D341Med (cell line): ENCODE results near the gene SNAPC2.
"Not testable (repeated sequence)": the region's sequence is repeated elsewhere in the genome, so short reads cannot be mapped to it uniquely, and the experiment has no call there.

ENCODE experiments used
- DNase-seq: peaks from one replicate; pipeline ENCODE4 v3.0.0; 2012; ENCODE audit warnings: low spot score

The SNAPC2 gene

DNA sequence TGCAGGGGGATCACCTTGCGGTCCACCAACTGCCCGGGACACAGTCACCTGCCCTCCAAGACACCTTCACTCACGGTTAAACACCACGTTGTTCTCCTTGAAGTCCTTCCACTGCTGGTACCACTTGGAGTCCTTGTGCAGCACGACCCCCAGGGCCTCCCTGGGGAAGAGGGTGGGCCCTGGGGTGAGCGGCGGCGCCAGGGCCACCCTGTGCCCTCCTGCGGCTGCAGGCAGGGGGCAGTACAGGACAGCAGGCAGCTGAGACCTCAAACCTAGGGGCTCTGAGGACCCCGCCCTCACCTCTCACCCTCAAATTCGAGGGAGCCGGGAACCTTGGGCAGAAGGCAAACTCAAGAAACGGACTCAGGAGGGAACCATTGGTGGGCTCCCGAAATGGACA, 13.3 kb downstream of the SNAPC2 start:
- no peak for DNase-seq

DNA sequence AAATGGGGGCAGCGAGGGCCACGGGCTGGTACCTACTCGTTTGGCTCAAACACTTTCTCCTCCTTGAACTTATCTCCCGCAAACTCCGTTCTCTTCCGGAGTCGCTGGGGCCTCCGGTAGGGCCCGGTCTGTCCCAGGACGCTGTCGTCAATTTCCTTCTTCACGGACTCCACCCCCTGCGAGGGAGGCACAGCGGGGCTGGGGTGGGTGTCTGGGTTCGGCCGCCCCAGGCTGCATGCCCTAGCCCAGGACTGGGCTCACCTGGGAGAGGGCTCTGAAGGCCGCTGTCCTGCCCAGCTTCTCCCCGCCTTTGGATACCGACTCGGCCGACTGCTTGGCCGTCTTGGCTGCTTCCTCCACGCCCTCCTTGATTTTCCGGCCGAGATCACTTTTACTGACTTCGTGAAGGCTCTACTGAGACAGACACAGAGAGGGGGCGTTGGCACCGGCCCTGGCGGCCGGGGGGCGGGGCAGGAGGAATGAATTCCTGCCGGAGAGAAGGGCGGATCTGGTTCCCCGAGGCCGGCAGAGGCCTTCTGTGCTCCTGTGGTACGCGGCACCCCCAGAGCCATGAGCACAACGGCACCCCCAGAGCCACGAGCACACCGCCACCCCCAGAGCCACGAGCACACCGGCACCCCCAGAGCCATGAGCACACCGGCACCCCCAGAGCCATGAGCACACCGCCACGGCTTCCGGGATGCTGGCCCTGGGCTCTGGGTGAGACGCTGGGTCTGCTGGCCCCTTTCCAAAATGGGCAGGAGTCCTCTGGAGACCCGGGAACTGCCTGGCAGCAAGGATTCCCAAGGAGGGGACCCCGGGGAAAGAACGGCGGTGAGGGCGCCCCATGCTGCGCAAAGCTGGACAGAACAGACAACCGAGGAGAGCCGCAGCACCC, 13.9 kb downstream of the SNAPC2 start:
- DNase-seq = no peak

GRCh38 chr19:7934766-7935165, 14.6 kb downstream of the SNAPC2 start:
- DNase-seq = no peak

DNA sequence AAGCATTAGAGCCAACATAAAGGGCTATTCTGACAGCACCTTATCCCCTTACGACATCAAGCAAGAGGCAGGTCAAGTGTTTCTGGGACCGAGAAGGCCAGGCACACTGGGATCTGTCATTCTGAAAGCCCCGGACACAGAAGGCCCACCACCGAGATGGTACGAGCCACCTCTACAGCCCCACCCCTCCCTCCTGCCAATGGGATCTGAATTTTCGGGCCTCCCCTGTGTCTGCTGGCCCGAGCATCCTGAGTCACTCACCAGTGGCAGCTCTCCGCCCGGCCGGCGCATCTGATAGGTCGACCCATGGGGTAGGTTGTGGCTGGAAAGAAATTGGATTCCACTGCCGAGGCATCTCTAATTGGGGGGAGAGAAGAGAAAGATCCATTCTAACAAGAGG, 20.7 kb downstream of the SNAPC2 start:
- no peak for DNase-seq

DNA sequence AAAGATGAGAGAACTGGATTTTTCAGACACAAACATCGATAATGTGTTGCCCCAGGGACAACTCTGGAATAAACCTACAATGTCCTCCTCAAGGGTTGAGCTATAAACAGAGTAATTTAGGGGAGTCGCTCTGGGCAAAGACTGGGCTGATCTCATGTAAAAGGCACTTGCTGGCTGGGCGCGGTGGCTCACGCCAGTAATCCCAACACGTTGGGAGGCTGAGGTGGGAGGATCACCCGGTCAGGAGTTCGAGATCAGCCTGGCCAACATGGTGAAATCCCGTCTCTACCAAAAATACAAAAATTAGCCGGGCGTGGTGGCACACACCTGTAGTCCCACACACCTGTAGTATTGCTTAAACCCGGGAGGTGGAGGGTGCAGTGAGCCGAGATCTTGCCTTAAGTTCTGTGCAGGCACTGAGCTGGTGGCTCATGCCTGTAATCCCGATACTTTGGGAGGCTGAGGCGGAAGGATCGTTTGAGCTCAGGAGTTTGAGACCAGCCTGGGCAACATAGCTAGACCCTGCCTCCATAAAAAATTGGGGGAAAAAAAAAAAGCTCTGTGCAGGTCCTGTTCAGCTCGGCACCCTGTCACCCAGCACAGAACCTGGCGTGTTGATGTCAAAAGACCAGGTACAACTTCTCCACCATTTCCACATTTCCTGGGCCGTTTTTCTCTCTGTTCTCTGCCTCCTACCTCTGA, 21.9 kb downstream of the SNAPC2 start:
- no peak for DNase-seq

- no peak for DNase-seq
Observed at GRCh38 chr19:7942981-7943443, 22.9 kb downstream of the SNAPC2 start.

- DNase-seq = peak; percentile 96
Observed at GRCh38 chr19:7943444-7944176, 23.5 kb downstream of the SNAPC2 start, which contains the start of gene TIMM44. Gene TIMM44, minus strand, starts transcription at chr19:7943666. Its CDS starts 15 bp downstream, at chr19:7943651.

GRCh38 chr19:7944177-7944761, 24.1 kb downstream of the SNAPC2 start:
- peak; percentile 80 for DNase-seq

GRCh38 chr19:7947939-7948338, 27.8 kb downstream of the SNAPC2 start:
- DNase-seq = no peak

DNA sequence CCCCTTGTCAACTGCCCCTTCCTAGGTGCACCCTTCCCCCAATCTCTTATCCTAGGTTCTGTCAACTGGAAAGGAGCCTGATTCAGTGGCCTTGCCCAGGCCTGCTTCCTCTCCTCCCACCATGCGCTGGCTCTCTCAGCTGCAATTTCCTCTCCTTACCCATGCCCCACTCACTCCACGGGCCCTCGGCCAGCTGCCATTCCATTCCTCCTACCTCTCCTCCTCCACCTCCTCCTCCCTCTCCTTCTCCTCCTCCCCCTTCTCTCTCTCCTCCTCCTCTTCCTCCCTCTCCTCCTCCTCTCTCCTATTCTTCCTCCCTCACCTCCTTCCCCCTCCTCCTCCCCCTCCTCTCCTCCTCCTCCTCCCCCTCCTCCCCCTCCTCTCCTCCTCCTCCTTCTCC, 32.9 kb downstream of the SNAPC2 start:
- no peak for DNase-seq

GRCh38 chr19:7953576-7953975, 33.4 kb downstream of the SNAPC2 start:
- no peak for DNase-seq

GRCh38 chr19:7955696-7956095, 35.6 kb downstream of the SNAPC2 start:
- DNase-seq = no peak

GRCh38 chr19:7959211-7959610, 39.1 kb downstream of the SNAPC2 start:
- no peak for DNase-seq

- not testable (repeated sequence) for DNase-seq
Observed at GRCh38 chr19:7961082-7961481, 40.9 kb downstream of the SNAPC2 start.

GRCh38 chr19:7961920-7962626, 41.9 kb downstream of the SNAPC2 start:
- no peak for DNase-seq

DNA sequence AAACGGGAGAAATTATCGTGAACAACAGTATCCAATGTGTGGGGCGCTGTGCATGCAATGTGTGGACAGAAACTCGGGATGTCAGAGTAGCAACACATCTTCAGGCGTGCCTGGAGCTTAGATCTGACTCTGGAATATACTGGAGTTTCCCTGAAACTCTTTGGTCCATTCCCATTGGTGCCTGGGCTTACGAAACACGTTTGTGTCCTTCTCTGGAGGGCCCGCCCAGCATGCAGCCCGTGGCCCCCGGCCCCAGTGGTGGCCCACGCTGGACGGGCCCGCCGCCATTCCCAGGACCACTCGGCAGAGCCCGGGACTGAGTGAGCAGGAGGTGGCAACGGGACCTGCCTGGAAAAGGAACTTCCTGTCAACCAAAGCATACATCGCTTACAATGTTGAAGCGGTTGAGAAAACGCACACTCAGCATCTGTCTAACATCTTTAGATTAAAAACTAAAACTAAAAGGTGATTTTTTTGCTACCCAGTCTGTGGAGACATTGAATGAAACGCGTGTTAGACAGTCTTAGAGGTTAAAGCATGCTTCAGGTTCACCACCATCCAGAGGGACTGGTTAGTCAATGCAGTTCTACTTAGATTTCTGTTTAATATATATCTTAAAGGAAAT, 42.6 kb downstream of the SNAPC2 start:
- DNase-seq = no peak

DNA sequence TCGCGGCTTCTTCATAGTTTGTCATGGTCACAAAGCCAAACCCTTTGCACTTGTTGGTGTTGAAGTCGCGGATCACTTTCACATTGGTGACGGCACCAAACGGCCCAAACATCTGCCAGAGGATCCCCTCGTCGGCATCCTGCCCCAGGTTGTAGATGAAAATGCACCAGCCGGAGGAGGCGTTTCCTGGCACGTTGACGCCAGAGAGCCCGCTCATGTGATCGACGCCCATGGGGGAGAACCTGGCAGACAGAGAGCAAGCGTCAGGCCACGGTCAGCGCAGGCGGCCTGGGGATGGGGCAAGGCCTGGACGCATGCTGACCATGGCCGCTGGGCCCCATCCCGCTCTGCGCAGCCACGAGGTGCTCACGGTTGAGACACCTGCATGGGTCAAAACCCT, 43.4 kb downstream of the SNAPC2 start:
- no peak for DNase-seq

- no peak for DNase-seq
Observed at GRCh38 chr19:7965259-7965841, 45.2 kb downstream of the SNAPC2 start.

DNA sequence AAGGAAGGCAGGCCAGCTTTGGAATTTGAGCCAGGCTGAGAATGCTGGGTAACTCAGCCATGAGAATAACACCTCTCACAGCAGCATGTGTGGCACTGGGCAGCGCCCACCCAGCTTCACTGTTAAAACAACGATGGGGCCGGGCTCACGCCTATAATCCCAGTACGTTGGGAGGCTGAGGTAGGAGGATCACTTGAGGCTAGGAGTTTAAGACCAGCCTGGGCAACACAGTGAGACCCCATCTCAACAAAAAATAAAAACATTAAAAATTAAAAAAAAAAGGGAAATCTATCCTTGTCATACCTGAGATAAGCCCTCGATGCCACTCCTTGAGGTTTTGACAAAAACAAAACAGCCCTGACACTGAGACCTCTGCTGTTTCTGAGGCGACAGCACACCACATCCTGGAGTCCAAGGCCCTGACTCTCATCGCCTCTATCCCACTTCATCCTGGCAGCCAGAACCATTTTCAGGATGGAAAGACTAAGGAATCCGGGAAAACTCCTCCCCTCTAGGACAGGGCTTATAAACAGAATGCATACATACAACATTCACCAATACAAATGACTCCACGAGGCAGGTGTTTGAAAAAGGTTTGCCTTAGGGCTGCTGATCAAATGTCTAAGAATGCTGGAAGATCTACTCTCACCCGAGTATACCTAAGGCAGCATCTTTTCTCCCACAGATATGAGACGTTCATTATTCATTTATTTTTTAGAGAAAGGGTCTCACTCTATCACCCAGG, 46.0 kb downstream of the SNAPC2 start:
- no peak for DNase-seq
